NCI-H524 (cell line): ENCODE results near the gene KLRF1.

ENCODE experiments used
- DNase-seq, 2 experiments: peaks; one replicate each; lab custom pipeline; 2025; lab: John Stamatoyannopoulos, UW

KLRF1 gene

GRCh38 chr12:9809338-9809737, 17.9 kb upstream of the KLRF1 start:
- no peak for DNase-seq

DNA sequence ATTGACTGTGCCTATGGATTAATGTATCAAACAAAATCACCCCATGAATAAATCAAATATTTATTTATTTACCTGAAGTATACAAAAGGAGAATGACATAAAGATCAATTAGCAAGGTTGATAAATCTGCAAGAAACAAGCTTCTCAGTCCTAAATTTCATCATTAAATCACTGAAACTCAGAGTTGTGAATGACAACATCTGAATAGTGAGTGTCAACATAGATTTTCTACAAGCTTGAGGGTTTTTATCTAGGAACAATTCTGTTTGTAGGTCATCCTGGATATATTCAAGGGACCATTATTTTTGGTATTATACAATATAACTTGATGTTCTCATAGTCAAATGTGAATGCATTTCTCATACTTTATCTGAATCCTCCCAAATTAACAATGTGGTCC, 17.4 kb upstream of the KLRF1 start:
- DNase-seq = no peak

DNA sequence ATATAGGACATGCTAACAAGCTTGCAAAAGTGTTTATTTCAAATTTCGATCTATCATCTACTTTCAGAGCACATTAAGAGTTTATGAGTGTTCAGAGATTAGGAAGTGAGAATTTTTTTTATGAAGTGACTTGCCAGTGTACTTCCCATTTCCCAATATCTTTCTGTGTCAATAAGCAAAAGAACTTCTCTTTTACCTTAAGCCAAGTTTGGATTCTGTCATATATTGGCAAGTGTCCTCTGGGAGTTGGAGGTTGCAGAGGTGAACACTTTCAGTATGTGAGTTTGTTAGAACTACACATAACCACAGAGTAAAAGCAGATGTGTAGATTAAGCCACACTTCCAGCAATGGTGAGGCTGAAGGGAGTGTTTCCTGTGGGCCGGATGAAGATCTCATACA, 16.6 kb upstream of the KLRF1 start:
- no peak for DNase-seq

- DNase-seq = no peak
Observed at GRCh38 chr12:9811621-9812020, 15.7 kb upstream of the KLRF1 start.

DNA sequence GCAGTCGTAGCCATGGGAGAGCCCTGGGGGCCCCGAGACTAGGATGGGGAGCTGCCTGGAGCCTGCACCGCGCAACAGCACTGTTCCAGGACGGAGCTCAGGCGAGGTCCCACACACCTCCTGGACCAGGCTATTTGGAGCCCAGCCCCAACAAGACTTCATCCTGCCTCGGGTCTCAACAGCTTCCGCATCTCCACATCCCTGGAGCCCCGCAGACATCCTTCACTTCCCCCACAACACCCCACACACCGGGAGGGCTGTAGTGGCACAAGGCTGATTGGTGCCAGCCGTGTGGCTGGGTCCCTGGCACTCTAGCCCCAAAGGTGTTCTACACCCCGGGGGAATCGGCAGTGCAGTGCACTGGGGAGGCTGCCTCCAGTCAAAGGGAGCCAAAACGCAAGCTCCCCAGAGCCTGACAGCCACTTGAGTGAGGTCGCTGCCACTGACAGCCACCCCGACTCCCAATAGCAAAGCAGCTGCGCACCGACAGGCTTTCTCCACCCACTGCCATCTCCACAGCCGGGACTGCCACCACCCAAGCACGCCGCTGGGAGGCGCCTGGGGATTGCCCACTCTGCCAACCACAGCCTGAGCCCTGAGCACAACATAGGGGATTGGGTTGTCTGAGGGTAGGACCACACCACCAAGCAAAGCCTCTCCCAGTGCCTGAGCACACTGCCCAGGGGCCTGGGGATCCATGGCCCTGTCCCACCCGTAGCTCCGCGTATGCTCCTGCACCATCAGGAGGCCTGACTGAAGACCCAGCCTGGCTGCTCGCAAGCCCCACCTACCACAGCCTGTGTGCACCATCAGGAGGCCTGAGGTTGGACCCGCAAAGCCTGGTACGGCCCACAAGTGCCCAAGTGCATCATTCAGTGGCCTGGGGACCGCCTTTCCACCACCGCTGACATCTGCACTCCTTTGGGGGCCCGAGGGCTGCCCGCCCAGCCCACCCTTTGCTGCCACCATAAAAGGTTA, 13.2 kb upstream of the KLRF1 start:
- DNase-seq = peak in 1 of 2 experiments; percentile 11

GRCh38 chr12:9820281-9820930, 6.9 kb upstream of the KLRF1 start:
- DNase-seq = no peak

DNA sequence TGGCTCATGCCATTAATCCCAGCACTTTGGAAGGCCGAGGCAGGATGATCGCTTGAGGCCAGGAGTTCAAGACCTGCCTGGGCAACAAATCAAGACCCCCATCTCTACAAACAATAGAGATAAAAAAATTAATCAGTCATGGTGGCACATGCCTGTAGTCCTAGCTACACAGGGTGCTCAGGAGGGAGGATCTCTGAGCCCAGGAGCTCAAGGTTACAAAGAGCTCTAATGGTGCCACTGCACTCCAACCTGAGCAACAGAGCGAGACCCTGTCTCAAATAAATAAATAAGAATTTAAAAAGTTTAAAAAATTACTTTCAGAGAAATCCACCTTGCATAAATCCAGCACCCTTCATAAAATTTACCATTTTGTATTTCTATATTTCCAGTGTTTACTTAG, 2.2 kb downstream of the KLRF1 start:
- DNase-seq = no peak

GRCh38 chr12:9829982-9830381, 2.7 kb downstream of the KLRF1 start:
- DNase-seq = no peak

DNA sequence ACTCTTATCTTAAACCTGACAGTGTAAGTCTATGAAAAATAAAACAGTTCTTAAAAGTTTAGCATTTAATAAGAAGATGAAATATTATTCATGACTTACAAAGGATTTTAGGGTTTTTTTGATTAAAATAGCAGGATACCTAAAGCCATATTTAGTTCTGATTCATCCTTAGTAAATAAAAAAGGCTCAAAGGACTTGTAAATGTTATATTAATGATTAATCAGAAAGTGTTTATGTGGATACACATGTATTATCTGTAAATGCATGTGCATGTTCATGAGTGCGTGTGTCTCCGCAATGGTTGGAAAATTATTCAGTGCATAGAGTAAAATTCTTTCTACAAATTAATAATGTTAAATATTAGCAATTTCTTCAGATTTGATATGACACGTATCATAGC, 4.4 kb downstream of the KLRF1 start:
- no peak for DNase-seq

DNA sequence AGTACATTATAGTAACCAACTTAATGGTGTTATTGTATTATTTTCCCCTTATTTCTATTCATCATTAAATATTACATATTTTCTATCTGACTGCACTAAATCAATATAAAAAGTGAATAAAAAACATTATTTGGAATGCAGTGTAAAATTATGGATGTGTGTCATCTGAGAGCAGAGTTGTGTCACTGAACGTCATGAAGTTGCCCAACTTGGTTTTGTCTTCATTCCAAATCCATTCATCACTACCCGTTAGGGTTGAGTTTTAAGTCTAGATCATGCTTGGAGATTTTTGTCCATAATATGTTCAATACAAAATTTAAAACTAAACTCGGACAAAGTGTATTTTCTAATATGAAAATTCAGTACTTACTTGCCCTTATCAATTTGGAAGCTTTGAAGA, 16.1 kb downstream of the KLRF1 start:
- DNase-seq = no peak

GRCh38 chr12:9848899-9849298, 21.6 kb downstream of the KLRF1 start:
- no peak for DNase-seq

GRCh38 chr12:9851050-9851449, 23.8 kb downstream of the KLRF1 start:
- DNase-seq = no peak

DNA sequence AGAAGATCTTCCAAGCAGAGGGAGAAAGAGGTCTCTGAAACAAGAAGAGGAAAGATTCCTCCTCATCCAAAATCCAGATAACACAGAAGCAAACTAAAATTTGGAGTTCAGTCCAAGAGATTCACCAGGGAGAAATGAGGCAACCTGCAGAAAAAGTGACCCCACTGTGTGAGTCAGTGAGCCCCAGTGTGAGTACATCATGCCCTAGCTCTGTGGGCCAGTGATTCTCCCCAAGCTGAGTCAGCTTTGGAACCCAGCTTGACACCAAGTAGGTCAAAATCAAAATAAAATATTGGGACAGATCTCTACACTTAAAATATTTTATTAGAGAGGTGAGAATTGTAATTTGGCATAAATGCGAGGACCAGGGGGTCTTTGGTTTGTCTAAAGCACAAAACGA, 24.6 kb downstream of the KLRF1 start:
- no peak for DNase-seq

DNA sequence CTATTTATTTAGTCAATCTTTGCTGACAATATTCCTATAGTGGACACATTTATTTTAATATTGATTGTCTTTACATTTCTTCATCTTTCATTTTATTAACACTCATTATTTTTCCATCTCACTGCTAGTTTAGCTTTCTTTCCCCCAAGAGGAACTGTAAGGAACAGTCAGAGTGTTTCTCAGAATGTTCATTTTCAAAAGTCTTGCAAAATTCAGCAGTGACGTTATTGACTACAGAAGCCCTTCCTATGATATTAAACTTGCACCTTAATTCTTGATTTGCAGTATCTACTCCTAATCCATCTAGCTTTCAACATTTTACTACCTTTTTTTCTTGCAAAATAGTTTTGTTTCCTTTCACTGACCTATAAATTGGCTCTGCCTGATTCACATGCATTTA, 28.9 kb downstream of the KLRF1 start:
- DNase-seq = no peak

DNA sequence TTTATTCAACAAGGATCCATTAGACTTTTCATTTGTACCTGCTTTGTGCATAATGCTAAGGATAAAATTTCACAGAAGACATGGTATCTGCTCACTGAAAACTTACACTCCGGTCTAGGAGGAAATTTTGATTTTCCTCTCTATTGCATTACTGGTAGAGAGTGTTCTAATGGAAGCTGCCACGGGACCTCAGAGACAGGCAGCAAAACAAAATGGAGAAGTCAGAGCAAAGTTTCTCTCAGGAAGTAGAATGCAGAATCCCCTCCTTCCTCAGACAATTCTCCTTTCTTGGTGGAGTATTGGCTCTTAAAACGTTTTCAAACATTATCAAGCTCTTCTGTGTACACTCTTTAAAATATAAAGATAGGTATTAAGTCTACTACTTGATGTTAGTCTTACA, 29.6 kb downstream of the KLRF1 start:
- DNase-seq = no peak

DNA sequence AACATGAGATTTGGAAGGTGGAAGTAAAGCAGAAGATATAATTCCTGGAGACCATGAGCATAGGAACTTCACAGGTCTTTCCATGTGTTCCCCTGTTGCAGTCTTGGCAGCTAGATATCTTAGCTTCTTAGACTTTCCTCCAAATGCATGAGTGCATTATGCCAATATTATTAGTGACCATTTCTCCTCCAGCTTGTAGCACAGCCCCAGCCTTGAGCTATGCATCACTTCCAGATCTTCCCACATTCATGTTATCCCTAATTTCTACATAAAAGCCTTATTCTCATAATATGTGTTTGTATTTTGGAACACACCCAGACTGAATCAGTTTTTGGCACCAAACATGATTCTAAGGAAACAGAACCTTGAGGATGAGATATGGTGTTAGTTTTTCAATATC, 30.9 kb downstream of the KLRF1 start:
- DNase-seq = no peak

GRCh38 chr12:9864913-9865675, 37.8 kb downstream of the KLRF1 start:
- DNase-seq = no peak

GRCh38 chr12:9866860-9867269, 39.6 kb downstream of the KLRF1 start:
- DNase-seq = no peak

DNA sequence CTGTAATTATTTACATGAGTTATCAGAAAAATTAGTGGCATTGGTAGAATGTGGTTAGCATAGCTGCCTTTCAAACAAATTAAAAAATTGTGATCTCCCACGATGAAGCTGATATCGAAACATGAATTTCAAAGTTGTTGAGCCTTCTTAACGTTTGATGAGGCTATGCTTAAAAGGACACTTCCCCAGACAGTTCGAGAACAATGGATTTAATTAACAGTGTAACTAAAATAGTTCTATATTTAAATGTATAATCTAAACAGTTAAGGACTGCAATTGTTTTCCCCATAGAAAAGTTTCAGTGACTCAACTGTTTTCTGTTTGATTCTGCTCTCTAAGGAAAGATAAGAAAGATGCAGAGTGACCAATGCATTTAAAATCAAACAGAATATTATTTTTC, 40.2 kb downstream of the KLRF1 start:
- DNase-seq = no peak

DNA sequence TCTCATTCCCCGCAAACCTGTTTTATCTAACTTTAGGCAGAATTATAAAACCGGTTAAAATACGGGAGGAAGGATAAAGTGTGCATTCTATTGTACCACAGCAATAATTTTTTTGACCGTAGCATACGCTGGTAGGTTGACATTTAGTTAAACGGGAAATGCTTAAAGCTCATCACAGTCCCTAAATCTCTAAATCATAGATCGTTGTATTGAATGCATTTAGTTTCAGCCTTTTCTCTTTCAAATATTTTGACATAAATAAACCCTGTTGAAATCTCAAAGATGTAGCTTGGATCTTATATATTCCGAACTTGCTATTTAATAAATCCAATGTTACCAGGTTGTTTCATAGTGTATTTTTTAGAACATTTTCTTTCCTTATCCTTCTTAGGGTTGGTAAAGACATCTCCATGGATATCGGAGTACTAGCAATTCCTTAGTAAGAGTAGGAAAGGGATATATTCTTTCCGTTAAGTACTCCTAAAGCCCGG, 41.1 kb downstream of the KLRF1 start:
- DNase-seq = no peak

- no peak for DNase-seq
Observed at GRCh38 chr12:9868951-9869306, 41.6 kb downstream of the KLRF1 start.

- no peak for DNase-seq
Observed at GRCh38 chr12:9869307-9870161, 42.3 kb downstream of the KLRF1 start, which contains the start of gene CLEC2B. TSS of gene CLEC2B (minus strand) at chr12:9869354.
